IPS-11a (cell line): ENCODE measurements around the gene ZFHX3.

Source experiments
- H3K4me3 ChIP-seq: one replicate; pipeline ENCODE4 v1.5.1; 2013; ENCODE audit warnings: low read depth, low read length, control low read depth

The ZFHX3 gene

DNA sequence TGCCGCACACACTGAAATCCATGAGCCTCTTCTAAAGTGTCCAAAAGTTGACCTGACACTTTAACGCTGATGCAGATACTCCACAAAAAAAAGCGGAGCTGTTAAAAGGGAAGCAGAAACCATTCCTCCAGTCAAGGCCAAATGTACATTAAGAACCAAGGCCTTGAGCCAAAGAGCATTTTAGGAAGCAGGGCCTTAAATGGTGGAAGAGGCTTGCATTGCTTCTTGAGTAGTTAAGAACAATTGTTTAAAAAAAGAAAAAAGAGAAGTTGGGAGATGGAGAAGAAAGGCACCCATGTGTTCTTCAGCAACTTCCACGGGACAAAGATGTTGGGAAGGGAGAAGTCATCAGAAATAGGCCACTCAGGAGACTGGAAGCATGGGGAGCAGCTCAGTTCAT is 6.3 kb downstream of the ZFHX3 start:
- no peak overlapping the region for H3K4me3 ChIP-seq

DNA sequence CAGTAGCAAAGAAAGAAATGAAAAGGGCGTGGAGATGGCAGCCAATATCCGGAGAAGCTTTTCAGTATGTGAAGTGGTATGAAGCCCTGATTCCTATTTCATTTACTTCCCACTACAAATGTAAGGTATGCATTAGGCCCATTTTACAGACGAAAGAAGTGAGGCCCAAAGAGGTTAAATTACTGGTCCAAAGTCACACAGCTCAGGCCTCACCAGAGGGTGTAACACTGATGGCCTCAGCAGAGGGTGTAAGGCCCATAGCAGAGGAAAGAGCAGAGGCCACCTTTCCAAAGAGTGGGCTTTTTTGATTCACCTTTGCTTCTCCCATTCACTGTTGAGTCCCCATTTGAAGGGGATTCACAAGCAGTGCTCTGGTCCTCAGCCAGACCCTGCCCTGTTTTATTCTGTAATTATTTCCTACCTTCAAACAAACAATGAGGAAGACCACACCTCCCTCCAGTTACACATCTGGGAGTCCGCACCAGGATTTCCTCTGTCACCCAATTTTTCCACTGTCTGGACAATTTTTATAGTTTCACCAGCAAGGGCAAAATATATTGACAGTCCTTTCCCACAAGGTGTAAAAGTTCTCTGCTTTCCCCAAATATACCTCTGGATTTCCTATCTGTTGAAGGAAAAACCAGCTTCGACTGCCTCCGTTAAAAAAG is 7.1 kb downstream of the ZFHX3 start:
- H3K4me3 ChIP-seq = no peak overlapping the region

- H3K4me3 ChIP-seq = no peak overlapping the region
These were observed 7.8 kb downstream of the ZFHX3 start for GRCh38 chr16:73040136-73040535.

- H3K4me3 ChIP-seq = no peak overlapping the region
These were observed 9.9 kb downstream of the ZFHX3 start for GRCh38 chr16:73037845-73038570.

DNA sequence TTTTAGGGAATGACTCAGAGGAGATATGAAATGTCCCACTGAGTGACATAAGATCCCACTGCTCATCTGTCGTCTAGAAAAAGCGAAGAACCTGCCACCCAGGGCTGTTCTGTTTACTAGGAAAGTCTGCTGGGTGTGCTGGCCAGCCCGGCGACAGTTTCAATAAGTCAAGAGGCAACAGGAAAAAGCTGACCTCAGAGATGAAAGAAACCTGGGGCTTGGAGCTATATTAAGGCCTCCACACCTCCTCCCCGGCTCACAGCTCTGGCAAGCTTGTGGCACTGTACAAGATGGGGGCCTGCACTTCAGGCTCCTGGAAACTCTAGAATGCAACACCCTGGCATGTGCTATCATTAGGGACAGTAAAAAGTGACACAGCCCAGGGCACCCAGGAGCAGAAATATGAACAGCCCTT is 10.6 kb downstream of the ZFHX3 start:
- no peak overlapping the region for H3K4me3 ChIP-seq

DNA sequence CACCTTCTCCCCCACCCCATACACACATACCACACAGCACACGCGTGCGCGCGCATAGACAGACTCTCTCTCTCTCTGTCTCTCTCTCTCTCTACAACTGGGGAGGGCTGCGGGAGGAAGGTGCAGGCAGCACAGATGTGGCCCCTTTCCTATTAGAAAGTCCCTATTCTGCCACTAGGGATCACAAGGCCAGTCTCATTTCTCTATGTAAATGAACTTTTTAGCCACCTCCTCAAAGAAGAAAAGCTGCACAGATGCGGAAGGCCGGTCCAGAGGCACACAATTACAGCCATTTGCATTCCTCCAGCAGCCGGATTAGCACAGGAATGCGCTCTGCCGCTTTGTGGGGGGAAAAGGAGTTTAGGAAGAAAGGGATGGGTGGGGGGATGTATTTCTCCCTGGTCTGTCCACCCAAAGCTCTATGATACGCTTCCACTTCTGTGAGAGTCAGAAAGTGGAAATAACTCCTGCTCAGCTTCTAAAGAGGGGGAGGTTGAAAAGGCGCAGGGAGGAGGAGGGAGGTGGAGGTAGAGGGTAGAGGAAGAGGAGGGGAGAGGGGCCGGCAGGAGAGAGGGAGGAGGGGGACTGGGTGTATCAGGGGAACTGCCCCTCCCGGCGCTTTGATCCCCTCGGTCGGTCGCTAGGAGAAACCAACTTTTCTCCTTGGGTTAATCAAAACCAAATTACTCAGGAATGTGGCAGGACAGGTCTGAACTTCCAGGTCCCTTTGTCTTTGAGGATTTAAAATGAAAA is 11.7 kb downstream of the ZFHX3 start:
- H3K4me3 ChIP-seq = no peak overlapping the region

DNA sequence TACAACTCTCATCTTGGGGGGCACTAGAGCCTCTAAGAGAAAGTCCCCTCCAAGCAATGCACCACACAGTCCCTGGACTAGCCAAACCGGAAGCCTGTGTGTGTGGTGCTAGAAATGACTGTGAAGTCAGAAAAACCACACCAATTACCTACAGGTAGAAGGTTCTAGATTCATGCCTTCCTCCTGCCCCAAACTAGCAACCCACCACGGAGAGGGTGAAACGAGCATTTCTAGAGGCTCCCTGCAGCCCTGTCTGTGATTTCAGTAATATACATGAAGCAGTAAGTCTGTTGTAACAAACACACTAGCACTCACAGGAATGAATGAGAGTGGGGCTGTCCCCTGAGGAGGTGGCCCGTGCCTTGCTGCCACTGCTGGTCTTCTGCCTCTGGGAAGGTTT is 13.6 kb downstream of the ZFHX3 start:
- H3K4me3 ChIP-seq = no peak overlapping the region

- H3K4me3 ChIP-seq = no peak overlapping the region
These were observed 14.5 kb downstream of the ZFHX3 start for GRCh38 chr16:73033271-73033998.

- H3K4me3 ChIP-seq = no peak overlapping the region
These were observed 15.2 kb downstream of the ZFHX3 start for GRCh38 chr16:73032541-73033270.

DNA sequence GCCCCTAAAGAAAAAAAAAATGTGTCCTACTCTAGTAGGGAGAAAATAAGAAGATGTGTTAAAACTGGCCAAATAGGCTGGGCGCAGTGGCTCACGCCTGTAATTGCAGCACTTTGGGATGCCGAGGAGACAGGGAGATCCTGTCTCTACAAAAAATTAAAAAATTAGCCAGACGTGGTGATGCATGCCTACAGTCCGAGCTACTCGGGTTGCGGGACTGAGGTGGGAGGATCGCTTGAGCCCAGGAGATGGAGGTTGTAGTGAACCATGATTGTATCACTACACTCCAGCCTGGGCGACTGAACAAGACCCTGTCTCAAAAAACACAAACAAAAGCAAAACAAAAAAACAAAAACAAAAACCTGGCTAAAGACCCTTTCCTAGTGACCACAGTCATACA is 15.9 kb downstream of the ZFHX3 start:
- no peak overlapping the region for H3K4me3 ChIP-seq

DNA sequence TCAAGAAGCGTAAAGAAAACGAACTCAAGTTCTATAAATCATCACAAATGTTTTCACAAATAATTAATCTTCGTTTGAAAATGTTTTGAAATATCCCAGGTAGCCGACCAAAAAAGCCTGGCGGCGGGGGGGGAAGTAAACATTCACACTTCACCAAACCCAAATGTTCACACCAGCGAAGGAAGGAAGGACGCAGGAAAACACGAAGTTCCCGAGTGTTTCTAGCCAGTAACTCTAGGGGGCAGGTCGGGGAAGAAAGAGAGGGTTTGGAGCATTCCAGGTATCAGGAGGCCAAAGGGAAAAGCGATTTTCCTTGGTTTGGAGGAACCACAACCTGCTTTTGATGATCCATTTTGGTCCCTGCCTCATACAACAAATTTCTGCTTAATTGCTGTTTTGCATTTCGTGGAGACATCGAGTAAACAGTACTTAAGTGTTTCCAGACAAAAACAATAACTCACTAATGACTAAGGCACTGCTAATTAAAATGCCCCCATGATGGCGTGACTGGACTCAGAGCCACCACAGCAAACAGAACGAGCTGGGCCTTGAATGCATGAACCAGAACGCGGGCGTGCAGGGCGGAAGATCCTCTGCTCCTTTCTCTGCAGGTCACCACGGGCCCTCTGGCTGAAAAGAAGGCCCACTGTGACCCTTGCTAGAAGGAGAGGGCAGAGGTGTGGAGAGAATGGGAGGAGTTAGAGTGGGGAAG is 16.6 kb downstream of the ZFHX3 start:
- no peak overlapping the region for H3K4me3 ChIP-seq

DNA sequence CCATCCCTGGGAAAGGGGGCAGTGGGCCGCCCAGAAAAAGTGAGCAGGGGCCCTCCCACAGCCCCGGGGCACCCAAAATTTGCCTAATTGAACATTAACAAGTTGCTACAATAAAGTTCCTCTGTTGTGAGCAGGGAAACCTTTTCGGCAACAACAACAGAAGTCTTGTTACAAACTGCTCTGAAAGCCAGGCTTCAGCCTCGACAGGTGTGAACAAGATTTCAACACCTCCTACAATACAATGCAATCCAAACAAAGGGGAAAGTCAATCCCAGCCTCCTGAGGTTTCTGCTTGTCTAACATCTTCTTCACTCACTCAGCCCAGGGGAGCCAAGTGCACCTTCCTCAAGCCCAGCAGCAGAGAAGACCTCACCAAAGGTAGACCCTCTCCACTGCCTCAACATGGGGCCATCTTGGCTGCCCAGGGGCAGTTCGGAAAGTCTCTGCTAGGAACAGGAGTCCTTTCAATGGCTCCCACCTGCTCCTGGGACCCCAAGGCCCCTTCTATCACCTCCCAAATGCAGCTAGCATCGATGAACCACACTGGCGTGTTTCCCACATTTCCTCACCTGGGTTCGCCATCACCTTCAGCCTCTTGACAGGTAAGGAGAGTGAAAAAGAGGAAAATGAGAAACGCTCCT is 19.1 kb downstream of the ZFHX3 start:
- H3K4me3 ChIP-seq = no peak overlapping the region

GRCh38 chr16:73028263-73028662 is 19.7 kb downstream of the ZFHX3 start:
- H3K4me3 ChIP-seq = no peak overlapping the region

- no peak overlapping the region for H3K4me3 ChIP-seq
These were observed 20.2 kb downstream of the ZFHX3 start for GRCh38 chr16:73027685-73028111.

DNA sequence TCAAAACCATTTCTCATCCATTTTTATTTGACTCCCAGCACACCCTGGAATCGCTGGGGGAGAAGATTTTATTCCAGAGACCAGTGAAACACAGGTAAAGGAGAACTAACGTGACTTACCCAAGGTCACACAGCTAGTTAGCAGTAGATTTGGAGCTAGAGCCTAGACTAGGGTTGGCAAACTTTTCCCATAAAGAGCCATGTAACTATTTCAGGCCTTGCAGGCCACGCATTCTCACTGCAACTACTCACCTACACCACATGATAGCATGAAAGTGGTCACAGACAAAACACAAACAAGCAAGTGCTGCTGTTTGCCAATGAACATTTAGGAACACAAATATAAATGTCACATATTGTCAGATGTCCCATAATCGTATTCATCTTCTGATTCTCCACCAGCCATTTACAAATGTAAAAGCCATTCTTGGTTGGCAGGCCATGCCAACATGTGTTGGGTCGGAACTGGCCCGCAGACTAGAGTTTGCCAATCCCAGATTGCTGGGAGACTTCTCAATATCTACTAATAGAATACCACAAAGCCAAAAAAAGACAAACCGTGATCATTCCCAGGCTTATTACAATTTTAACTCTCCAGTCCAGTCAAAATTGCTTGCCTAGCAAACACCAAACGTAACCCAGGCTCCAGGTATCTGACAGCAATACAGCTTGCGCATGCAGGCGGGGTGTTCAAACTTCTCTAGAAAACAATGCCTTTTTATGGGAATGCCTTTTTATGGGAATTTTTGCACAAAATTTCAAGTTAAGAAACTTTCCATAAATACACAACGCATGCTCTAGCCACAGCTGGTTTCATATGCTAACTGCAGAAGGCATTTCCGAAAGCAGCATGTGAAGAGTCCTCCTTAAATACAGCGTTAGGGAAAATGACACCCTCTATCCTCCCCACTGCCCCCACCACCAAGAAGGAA is 20.9 kb downstream of the ZFHX3 start:
- H3K4me3 ChIP-seq = no peak overlapping the region

DNA sequence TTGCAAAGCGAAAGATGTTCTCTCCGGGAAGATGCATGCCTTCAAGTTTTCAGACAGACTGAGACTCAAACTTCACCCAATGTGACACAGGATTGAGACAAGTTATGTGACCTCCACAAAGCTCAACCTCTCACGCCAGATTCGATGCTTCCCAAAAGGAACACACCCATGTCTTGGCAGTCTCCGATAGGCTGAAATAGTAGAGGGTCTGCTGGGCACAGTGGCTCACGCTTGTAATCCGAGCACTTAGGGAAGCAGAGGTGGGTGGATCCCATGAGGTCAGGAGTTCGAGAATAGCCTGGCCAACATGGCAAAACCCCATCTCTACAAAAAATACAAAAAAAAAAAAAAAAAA is 22.1 kb downstream of the ZFHX3 start:
- H3K4me3 ChIP-seq = no peak overlapping the region

DNA sequence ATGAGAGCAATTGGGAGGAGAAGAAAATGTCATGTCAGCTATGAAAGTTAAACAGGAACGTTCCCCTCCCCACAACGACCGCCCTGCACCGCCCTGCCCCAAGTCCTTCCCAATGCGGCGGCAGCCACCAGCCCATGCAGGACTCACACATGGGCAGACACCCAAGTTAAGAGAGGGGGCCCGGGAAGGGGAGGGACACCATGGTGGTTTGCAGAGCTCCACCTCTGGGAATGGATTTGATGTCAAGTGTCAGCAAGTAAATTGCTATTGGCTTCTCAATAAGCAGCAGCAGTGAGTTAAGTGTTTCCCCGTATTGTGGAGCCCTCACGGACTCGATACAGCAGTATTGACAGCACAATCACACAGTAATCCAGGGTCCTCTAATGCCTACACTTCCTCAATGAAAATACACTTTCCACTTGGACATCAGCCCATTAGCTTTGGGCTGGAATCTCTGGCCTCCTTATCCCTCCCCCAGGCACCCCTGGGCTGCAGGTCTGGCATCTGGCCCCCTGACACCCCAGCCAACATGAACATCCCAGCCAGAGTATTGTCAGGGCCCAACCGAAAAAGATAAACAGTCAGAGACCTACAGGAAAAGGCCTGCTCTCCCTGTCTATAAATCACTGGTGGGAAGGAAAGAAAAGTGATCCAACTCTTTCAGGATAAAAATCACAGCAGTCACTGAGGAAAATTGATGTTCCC is 22.6 kb downstream of the ZFHX3 start:
- no peak overlapping the region for H3K4me3 ChIP-seq

GRCh38 chr16:73024571-73025105 is 23.3 kb downstream of the ZFHX3 start:
- H3K4me3 ChIP-seq = no peak overlapping the region
